Endodermal cell (in vitro differentiated cells): ENCODE measurements around the gene OAT. TPM values are rescaled to one million over a fixed set of nuclear protein-coding genes. Genes with fewer than 3 reads are reported as not detected.

ENCODE experiments used
- DNase-seq: peaks from one replicate; pipeline ENCODE4 v3.0.0-alpha.2; 2017
- H3K27ac ChIP-seq: 2 replicates; pipeline ENCODE4 v1.5.1; 2013; ENCODE audit warnings: mild to moderate bottlenecking, low read depth, low read length, moderate library complexity
- H3K27me3 ChIP-seq: 2 replicates; pipeline ENCODE4 v1.6.1; 2013; ENCODE audit warnings: mild to moderate bottlenecking, low read length, moderate library complexity; ENCODE audit not compliant: insufficient read depth, control insufficient read depth, poor library complexity, severe bottlenecking
- H3K36me3 ChIP-seq: 2 replicates; pipeline ENCODE4 v1.7.0; 2013; ENCODE audit warnings: mild to moderate bottlenecking, low read length, moderate library complexity; ENCODE audit not compliant: control insufficient read depth, insufficient read depth
- H3K4me1 ChIP-seq: one replicate; pipeline ENCODE4 v1.7.0; 2013; ENCODE audit warnings: low read length; ENCODE audit not compliant: control insufficient read depth, insufficient read depth
- H3K4me3 ChIP-seq: 2 replicates; pipeline ENCODE4 v1.5.1; 2013; ENCODE audit warnings: mild to moderate bottlenecking, low read length, moderate library complexity
- H3K9ac ChIP-seq: 2 replicates; pipeline ENCODE4 v1.6.1; 2013; ENCODE audit warnings: mild to moderate bottlenecking, low read length, moderate library complexity; ENCODE audit not compliant: poor library complexity, severe bottlenecking; ENCODE audit errors: extremely low read depth
- H3K9me3 ChIP-seq: 2 replicates; pipeline ENCODE4 v1.6.1; 2013; ENCODE audit warnings: mild to moderate bottlenecking, low read length, moderate library complexity; ENCODE audit not compliant: control insufficient read depth
- H3K27ac Mint-ChIP-seq: 2 replicates; pipeline ENCODE4 v1.8.0; 2020; ENCODE audit warnings: mixed read lengths
- H3K27me3 Mint-ChIP-seq: 2 replicates; pipeline ENCODE4 v1.8.0; 2021; ENCODE audit warnings: mild to moderate bottlenecking, mixed read lengths; ENCODE audit not compliant: insufficient read depth
- H3K36me3 Mint-ChIP-seq: 2 replicates; pipeline ENCODE4 v1.8.0; 2020; ENCODE audit warnings: low read depth, mixed read lengths
- H3K4me1 Mint-ChIP-seq: 2 replicates; pipeline ENCODE4 v1.8.0; 2020; ENCODE audit warnings: mixed read lengths
- H3K4me3 Mint-ChIP-seq: 2 replicates; pipeline ENCODE4 v1.8.0; 2020; ENCODE audit warnings: mild to moderate bottlenecking, moderate library complexity, mixed read lengths
- H3K9me3 Mint-ChIP-seq: 2 replicates; pipeline ENCODE4 v1.8.0; 2020; ENCODE audit warnings: mild to moderate bottlenecking, mixed read lengths
- WGBS, 2 experiments: methylation state at CpG; one replicate each; pipeline versions ENCODE4 v1.1.5 to v1.1.7; 2013; ENCODE audit warnings: missing lambda C conversion rate in 2 of 2, mixed read lengths in 1 of 2; ENCODE audit not compliant: insufficient coverage in 1 of 2, insufficient read length in 1 of 2; 5-methylcytosine and 5-hydroxymethylcytosine counted together
- total RNA-seq, 2 donors: library from RNA; stranded (reverse); fragmentation: NEBNext Ultra II Directional in 1 of 2; extraction: Animal tissue kit (Norgen Biotek cat#: 25700) in 1 of 2; gene quantifications; 2 replicates in 1 of 2; 3 replicates in 1 of 2; pipeline ENCODE4 v1.2.1, GENCODE V29; 2021
- TF ChIP-seq, protein P1 (sequence below): fragments of 200-600 bp; sonication (generic); conservative IDR thresholded peaks from 2 replicates; pipeline ENCODE4 v1.5.0; 2021; ENCODE audit warnings: antibody characterized with exemption, mild to moderate bottlenecking

Gene OAT
- total RNA-seq, 2 donors from 2014 or later, result 58.6 to 71.6 TPM

- Histone ChIP-seq H3K36me3 (no peaks in the 10 kb centered on the region), H3K9ac (no peak overlapping the region), H3K4me3 (no peak overlapping the region), H3K4me1 (no peaks in the 10 kb centered on the region), H3K9me3 (no peaks in the 10 kb centered on the region), H3K27ac (no peak overlapping the region), H3K27me3 (peaks cover 7% of the 10 kb centered on the region)
- Mint-ChIP-seq H3K4me3 (no peak overlapping the region), H3K4me1 (no peaks in the 10 kb centered on the region), H3K27me3 (peaks cover 19% of the 10 kb centered on the region), H3K9me3 (peaks cover 4% of the 10 kb centered on the region), H3K27ac (no peak overlapping the region), H3K36me3 (no peaks in the 10 kb centered on the region)
- peak; percentile 7 for DNase-seq
- WGBS, 2 experiments, result 96 to 100% methylated on average over 3 to 11 of the region's 11 CpGs
- TF ChIP-seq, protein P1, sequence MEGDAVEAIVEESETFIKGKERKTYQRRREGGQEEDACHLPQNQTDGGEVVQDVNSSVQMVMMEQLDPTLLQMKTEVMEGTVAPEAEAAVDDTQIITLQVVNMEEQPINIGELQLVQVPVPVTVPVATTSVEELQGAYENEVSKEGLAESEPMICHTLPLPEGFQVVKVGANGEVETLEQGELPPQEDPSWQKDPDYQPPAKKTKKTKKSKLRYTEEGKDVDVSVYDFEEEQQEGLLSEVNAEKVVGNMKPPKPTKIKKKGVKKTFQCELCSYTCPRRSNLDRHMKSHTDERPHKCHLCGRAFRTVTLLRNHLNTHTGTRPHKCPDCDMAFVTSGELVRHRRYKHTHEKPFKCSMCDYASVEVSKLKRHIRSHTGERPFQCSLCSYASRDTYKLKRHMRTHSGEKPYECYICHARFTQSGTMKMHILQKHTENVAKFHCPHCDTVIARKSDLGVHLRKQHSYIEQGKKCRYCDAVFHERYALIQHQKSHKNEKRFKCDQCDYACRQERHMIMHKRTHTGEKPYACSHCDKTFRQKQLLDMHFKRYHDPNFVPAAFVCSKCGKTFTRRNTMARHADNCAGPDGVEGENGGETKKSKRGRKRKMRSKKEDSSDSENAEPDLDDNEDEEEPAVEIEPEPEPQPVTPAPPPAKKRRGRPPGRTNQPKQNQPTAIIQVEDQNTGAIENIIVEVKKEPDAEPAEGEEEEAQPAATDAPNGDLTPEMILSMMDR, result no peak
Measured at GRCh38 chr10:124375691-124376090, 43.0 kb downstream of the OAT start.

DNA sequence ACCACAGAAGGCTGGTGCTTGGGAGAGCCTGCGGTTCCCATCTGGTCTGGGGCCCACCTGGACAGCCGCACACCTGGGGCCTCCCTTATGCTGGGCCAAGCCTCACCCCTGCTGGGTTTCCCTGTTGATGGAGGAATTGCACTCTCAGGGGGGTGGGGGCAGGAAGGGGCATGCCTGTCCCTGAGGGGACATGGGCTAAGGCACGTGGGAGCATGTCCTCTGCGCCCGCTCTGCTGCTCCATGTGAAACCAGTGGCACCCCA is 43.4 kb downstream of the OAT start:
- Histone ChIP-seq H3K27me3 (peaks cover 7% of the 10 kb centered on the region), H3K9ac (no peak overlapping the region), H3K27ac (no peak overlapping the region), H3K4me3 (no peak overlapping the region), H3K9me3 (no peaks in the 10 kb centered on the region), H3K4me1 (no peaks in the 10 kb centered on the region), H3K36me3 (no peaks in the 10 kb centered on the region)
- 92 to 100% methylated on average over 3 to 5 of the region's 5 CpGs for WGBS, 2 experiments
- Mint-ChIP-seq H3K9me3 (peaks cover 4% of the 10 kb centered on the region), H3K27me3 (peaks cover 18% of the 10 kb centered on the region), H3K27ac (no peak overlapping the region), H3K36me3 (no peaks in the 10 kb centered on the region), H3K4me1 (no peaks in the 10 kb centered on the region), H3K4me3 (no peak overlapping the region)
- no peak for DNase-seq
- TF ChIP-seq, protein P1, result no peak

- Histone ChIP-seq H3K9ac (no peak overlapping the region), H3K4me3 (no peak overlapping the region), H3K36me3 (no peaks in the 10 kb centered on the region), H3K4me1 (no peaks in the 10 kb centered on the region), H3K9me3 (no peaks in the 10 kb centered on the region), H3K27me3 (peaks cover 7% of the 10 kb centered on the region), H3K27ac (no peak overlapping the region)
- H3K27ac Mint-ChIP-seq, result no peak overlapping the region
- no peak overlapping the region for H3K4me3 Mint-ChIP-seq
- WGBS, 2 experiments, result 63 to 76% methylated on average over 11 to 14 of the region's 14 CpGs
- TF ChIP-seq, protein P1, result no peak
- no peaks in the 10 kb centered on the region for H3K4me1 Mint-ChIP-seq
- H3K9me3 Mint-ChIP-seq, result peaks cover 4% of the 10 kb centered on the region
- no peak for DNase-seq
- H3K36me3 Mint-ChIP-seq, result no peaks in the 10 kb centered on the region
- peaks cover 18% of the 10 kb centered on the region for H3K27me3 Mint-ChIP-seq
Measured at GRCh38 chr10:124374535-124375352, 44.0 kb downstream of the OAT start.
